Smooth muscle cell of the brain vasculature (primary cell): Measurements from ENCODE around the gene FOXP2.
"Not testable (repeated sequence)": the region's sequence is repeated elsewhere in the genome, so short reads cannot be mapped to it uniquely, and the experiment has no call there.

Source experiments
- DNase-seq: peaks from one replicate; pipeline ENCODE4 v3.0.0-alpha.2; 2012; ENCODE audit warnings: low read depth, low spot score

The FOXP2 gene

DNA sequence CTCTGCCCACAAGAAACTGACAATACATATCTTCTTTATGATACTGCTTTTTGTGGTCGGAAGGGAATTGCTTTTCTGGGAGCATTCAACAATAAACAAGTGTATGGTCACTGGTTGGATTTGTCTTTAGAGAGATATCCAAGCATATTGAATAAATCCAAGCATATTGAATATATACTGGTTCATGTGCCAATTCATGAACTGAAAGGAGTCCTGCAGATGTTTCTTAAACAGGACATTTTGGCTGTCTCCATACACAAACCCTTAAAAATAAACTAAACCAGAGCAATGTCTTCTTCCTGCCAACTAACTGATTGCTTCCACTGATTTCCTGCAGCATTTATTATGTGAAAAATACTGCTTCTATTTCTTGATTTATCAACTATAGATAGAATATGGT lies 173.9 kb downstream of the FOXP2 start:
- no peak for DNase-seq

DNA sequence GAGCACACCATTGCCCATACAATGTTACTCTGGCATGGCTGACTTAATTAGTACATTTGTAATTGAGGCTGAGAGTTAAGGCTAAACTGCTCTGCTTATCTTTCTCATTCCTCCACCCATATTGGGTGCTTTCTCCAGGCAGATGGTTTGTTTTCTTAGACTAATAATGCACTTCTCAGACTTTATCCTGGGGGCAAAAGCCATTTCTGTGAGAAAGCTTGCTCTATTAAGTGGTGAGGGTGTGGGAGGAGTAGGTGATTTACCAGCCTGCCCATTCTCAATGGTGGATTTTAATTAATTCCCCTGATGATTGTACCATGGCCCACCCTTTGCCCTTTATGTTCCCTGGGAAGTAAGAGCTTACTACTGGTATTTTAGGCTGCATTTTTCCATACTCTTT lies 174.8 kb downstream of the FOXP2 start:
- no peak for DNase-seq

DNA sequence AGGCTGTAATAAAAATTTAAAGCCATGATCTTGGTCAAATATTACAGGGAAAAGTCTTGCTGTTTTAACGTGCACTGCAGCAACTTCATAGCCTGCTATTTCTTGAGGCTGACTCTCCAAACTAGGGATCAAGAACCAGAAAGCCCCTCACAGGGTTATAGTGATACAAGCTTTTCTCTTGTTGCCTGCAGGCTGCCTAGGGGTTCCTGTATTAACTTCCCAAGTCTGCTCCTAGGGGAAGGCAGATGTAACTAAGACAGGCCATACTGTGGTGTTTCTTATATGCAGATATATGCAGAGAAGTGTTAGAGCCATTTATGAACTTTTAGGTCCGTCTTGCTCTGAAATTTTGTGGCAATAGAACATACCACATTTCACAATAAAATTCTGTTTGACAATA lies 175.7 kb downstream of the FOXP2 start:
- no peak for DNase-seq

DNA sequence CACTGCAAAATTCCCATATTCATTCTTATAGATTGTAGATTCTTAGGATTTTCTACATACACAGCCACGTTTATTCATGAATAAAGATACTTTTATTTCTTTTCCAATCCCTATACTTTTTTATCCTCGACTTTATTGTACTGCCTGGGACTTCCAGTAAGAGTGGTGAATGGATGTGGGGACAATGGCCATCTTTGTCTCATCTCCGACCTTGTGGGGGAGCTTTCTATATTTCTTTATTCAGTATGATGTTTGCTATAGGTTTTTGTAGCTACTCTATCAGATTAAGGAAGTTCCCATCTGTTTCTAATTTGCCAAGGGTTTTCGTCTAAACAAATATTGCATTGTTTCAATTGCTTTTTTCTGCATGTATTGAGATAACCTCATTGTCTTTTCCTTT lies 184.3 kb downstream of the FOXP2 start:
- no peak for DNase-seq

DNA sequence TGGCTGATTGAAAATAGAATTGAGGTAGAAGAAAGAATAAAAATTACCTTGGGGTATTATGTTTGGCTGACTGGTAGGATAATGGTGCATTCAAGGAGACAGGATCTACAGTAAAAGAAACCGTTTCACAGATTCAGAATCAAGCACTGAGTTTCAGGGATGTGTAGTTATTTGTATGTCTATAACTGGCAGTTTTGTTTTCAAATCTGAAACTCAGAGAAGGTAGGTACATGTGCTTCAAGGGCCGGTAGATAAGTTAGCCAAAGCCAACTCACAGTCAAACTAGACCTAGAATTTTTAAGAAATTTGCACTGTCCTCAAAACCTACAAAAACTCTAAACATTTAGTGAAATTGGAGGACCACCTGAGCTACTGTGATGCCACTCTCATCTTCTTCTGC lies 191.5 kb downstream of the FOXP2 start:
- DNase-seq = no peak

DNA sequence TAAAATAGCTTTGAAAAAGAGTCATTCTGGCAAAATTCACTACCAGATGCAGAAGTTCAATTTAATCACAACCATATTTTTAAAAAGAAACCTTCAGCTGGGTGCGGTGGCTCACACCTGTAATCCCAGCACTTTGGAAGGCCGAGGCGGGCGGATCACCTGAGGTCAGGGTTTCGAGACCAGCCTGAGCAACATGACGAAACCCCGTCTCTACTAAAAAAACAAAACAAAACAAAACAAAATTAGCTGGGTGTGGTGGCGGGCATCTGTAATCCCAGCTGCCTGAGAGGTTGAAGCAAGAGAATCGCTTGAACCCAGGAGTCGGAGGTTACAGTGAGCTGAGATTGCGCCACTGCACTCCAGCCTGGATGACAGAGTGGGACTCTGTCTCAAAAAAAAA lies 194.2 kb downstream of the FOXP2 start:
- DNase-seq = not testable (repeated sequence)

DNA sequence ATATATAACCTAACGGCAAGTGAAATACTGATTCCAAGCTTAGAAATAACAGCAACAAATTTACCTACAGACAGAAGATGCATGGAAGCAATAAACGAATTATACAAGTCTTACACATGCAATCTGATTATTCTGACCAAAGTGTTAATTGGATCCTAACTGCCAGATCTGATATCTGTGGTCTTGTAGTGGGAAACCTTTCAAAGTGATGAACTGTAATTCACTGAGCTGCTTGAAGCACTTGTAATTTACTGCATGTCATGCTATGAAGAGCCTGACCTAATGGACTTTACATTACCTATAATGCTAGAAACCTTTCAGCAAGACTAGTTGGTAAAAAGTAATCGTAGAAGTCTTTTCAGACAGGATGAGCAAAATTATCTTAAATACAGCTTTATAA lies 205.6 kb downstream of the FOXP2 start:
- no peak for DNase-seq

DNA sequence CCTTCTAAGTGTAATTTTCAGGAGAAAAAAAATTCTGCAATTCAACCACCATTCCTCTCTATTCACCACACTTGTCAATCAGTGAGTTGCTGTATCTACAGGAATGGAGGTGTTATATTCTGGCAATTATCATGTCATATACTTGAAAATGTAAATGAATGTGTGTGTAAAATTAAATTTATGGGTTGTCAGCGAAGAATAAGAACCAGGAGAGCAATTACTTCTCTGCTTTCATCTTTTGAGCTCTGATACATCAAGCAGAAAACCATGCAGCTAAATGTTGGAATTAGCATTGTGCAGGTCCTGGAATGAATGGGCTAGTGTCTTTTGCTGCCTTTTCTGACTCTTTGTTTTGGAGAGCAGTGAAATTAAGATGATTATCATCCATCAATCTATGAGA lies 207.6 kb downstream of the FOXP2 start:
- DNase-seq = no peak

DNA sequence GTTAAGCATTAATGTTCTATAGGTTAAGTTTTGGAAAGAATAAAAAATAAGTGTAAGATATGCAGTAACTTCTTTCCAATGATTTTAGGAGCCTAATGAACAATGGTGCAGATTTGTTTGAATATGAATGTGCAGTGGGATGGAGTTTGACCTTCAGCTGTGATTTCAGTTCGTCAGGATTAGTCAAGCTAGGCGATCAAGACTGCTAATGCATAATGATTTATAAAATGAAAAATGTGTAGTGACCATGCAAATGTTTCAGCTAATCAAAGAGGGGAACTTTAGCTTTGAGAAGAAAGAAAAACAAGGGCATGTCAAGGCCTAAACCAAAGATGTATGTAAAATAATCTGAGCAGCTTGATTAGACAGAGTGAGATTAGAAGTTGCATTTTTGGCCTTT lies 208.5 kb downstream of the FOXP2 start:
- no peak for DNase-seq

DNA sequence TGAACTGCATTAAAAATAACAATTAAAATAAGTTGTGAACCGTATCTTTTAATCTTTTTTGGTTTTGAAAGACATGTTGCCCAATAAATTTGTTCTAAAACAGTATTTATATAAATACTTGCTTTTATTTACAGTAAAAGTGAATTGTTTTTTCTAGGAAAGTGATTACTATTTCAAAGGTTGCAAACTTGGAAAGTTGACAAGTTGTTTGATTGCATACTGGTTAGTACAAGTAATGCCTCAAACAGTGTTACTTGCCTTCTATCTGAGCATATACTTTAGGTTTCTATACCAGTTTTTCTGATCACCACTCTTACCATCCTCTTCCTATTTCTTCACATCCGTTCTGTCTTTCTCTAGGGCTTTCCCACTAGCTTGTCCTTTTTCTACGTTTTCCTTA lies 212.6 kb downstream of the FOXP2 start:
- DNase-seq = no peak

DNA sequence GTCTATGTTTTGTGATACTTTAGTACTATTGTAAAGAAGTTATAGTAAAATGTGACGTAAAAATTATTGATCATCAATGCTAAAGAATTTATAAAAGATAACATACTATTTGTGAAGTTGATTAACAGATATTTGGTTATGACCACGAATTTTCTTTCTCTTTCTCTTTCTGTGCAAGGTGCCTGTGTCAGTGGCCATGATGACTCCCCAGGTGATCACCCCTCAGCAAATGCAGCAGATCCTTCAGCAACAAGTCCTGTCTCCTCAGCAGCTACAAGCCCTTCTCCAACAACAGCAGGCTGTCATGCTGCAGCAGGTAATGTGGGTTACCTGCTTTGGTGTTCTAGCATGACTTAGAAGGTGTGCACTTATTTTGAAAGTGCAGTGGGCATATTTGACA lies 213.7 kb downstream of the FOXP2 start:
- DNase-seq = no peak

DNA sequence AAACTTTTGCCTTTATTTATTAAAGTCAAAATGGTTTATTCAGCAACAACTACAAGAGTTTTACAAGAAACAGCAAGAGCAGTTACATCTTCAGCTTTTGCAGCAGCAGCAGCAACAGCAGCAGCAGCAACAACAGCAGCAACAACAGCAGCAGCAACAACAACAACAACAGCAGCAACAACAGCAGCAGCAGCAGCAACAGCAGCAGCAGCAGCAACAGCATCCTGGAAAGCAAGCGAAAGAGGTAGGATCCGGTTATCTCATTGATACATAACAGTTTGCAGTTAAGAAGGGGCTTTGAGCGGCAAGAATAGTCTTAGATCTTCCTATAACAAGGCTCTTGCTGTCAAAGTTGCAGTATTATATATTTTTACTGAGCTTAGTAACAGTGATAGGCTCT lies 215.1 kb downstream of the FOXP2 start:
- no peak for DNase-seq

DNA sequence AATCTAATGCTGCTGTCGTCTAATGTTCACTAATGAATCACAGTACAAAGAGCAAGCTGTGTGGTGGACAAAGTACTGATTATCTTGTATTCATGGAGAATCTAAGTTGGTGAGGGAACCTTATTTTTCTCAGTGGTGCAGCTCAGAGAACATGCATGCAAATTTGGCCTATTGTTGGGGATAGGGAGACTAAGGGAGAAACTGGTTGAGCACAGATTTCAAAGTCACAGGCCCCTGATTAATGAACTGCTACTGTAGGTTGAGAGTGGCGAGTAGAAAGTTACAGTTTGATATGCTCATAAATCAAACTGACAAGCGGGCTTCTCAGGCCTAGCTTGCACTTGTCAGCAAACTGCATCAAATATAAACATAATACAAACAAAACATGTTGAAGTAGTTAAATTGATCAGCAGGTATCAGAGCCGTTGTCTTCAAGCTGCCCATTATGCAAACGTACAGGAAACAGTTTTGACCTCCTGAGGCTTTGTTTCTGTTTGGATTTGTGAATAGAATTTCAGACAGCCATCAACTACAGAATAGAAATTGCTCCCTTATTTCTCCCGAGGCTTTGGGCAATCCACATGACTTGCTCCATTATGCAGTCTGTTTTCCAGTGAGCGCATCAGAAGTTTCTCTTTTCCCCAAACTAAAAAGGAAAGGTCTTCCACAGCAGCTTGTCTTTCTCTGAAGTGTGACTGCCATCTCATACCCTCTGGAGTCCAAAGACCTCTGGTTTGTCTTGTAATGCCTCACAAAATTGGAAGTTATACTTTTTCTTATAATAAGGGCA lies 215.8 kb downstream of the FOXP2 start:
- DNase-seq = no peak

DNA sequence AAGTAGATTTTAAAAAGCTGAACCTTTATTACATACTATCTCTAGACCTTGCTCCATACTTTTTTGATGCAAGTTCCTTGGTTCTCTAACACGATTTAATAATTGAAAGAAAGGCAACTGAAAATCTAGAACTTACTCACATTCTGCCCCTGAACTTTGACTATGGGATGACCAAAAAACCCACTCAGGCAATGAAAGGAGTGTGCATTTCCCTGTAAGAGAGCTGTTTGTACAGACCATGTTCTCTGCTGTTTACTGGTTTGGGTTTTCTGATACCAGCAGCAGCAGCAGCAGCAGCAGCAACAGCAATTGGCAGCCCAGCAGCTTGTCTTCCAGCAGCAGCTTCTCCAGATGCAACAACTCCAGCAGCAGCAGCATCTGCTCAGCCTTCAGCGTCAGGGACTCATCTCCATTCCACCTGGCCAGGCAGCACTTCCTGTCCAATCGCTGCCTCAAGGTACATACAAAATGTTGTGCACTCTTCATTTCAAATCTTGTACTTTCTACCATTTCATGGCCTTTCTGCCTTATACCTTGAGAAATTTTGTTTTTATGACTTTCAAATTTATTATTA lies 216.7 kb downstream of the FOXP2 start:
- DNase-seq = no peak

DNA sequence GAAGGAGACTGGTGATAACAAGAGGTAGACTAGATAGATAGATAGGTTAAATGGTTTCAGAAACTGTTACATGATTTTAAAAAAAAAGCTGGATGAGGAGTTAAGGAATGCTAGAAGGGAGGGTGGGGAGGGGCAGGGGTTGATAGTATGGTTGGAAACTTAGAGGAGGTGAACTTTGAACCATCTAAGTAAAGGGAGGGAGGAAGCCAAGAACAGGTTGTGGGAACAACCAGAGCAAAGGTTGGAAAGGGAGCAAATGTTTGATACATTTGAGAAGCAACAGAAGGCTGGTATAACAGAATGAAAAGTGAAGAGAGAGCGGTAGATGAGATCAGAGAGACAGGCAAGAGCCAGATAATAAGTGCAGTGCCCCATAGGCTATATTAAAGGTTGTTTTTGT lies 224.8 kb downstream of the FOXP2 start:
- DNase-seq = no peak

DNA sequence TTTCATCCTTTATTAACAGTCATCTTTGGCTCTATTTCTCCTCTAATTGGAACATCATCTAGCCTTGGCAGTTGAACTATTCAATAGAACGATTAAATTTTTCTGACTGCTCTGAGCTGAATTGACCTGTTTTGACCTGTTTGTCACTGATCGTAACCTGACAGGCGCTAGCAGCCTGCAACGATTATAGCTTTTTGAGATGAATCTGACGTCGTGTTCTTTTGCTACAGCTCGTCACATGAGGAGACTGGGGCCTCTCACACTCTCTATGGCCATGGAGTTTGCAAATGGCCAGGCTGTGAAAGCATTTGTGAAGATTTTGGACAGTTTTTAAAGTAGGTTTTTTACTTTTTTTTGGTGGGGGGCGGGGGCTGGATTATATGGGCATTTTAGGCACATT lies 229.8 kb downstream of the FOXP2 start:
- no peak for DNase-seq

DNA sequence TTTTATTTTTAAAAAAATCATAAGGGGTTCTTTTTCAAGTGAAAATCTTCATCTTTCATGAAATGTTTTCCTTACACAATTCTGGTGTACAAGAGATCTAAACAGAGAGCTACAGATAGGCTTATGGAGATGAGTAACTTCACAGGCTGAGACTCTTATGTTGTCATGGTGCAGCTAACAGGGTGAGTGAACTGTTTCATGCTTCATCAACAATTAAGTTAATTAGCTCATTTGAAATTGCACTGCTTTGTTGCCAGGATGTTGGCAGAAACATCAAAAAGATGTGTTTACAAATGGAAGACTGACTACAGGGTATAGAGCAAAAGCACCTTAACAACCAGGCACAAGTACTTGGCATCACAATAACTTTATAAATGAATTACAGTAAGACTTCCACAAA lies 230.8 kb downstream of the FOXP2 start:
- DNase-seq = no peak

DNA sequence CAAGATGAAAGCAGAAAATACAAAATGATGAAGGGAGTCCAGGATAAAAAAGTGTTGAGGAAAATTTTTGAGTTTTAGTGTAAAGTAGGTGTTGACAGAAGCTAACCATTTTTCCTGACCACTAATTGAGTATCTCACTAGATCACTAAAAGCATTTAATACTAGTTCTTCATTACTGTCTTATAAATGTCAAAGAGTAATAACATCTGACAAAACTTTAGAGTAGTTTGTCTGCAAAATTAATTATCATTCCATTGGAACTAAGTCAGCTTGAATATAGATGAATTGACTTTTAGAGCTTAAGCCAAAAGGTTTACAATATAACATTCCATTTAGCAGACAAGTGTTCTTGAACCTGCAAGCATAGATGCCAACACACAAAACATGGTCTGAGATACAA lies 232.9 kb downstream of the FOXP2 start:
- DNase-seq = no peak

DNA sequence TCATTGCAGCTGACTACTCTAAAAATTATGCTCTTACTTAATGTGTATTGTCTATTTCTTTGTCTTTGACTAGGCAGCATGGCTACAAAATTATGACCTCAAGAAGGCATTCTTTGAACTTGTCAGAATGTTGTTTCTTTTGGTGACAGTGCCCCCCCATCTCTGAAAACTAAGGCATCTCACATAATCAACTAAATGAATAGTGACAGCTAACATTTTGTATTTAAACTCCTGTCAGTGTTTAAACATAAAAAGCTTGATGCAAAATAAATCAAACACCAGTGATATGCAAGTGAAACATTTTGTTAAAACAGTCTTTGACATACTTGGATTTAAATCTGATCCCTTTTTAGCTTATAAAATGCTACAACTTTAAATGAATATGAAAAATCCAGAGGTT lies 233.5 kb downstream of the FOXP2 start:
- DNase-seq = no peak

DNA sequence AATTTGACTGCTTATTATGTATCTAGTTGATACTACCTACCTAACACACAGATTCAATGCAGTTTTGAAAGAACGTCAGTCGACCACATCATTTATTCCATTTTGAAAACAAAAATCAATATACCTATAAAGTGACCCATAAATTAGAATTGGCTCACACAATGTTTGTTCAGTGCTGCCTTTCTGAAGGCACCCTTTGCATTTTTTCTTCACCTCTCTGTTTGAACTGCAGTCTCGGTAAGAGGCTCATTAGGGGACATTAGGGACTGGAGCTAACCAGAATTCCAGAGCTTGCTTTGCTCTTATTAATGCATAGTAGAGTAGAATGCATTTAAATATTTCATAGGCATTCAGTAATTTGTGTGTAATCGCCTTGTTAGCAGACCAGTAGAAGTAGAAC lies 234.1 kb downstream of the FOXP2 start:
- no peak for DNase-seq

DNA sequence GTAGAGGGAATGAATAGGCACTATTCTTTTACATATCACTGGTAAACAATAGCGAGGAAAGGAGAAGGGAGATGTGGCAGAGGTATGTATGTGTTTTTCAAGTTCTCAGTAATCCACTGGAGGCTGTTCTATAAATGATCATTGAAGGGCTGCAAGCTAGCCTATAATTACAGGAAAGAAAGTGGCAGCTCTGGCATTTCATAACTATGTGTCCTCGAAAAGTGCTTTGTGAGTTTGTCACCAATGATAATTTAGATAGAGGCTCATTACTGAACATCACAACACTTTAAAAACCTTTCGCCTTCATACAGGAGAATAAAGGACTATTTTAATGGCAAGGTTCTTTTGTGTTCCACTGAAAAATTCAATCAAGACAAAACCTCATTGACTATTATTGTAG lies 235.1 kb downstream of the FOXP2 start:
- DNase-seq = no peak

DNA sequence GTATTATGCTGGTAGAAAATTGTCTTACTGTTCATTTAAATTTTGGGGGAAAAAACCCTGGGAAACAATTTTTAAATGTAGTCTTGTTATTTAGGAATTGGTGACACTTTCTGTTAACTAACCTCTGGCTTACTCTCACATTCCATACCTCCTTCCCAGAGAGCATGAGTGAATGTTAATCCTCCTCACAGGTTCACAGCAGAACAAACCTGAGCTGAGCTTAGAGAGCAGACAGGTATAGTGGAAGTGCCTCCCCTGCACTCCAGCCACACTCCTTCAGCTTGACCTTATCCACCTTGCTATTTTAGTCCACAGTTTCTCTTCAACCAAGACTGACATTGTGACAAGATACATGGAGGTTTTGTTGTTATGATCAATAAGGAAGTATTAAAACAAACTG lies 235.9 kb downstream of the FOXP2 start:
- no peak for DNase-seq

DNA sequence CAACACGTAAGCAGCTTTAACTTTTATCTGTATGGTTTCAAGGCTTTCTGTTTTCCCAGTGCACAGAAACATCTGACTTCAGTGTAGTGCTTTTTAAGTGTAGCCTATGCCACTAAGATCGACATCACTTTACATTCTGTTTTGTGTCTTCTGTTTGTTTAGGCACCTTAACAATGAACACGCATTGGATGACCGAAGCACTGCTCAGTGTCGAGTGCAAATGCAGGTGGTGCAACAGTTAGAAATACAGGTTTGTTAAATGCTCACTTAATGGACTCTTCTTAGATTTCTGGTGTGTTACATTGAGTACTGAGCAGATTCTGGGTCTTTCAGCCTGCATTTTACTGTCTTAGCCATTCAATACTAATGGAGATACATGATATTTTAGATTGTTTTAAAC lies 237.4 kb downstream of the FOXP2 start:
- DNase-seq = no peak
